DMS153 (cell line): ENCODE results near the gene SMIM21.
A peak's percentile ranks its signal among the peaks of the same experiment; 100 is the strongest.

ENCODE experiments used
- DNase-seq: peaks from one replicate; lab custom pipeline; 2025; lab: John Stamatoyannopoulos, UW

Gene SMIM21

GRCh38 chr18:75422341-75422910 is 5.1 kb downstream of the SMIM21 start:
- no peak for DNase-seq

- no peak for DNase-seq
Measured at GRCh38 chr18:75421656-75422055, 5.8 kb downstream of the SMIM21 start.

- DNase-seq = no peak
Measured at GRCh38 chr18:75418293-75419005, 9.1 kb downstream of the SMIM21 start.

GRCh38 chr18:75410611-75411010 is 16.9 kb downstream of the SMIM21 start:
- DNase-seq = no peak

- no peak for DNase-seq
Measured at GRCh38 chr18:75409806-75410205, 17.7 kb downstream of the SMIM21 start.

GRCh38 chr18:75408554-75409506 is 18.7 kb downstream of the SMIM21 start:
- DNase-seq = peak; percentile 61

GRCh38 chr18:75407468-75408437 is 19.8 kb downstream of the SMIM21 start:
- DNase-seq = no peak

- no peak for DNase-seq
Measured at GRCh38 chr18:75406491-75407445, 20.7 kb downstream of the SMIM21 start.

GRCh38 chr18:75405351-75405750 is 22.2 kb downstream of the SMIM21 start:
- DNase-seq = no peak

GRCh38 chr18:75400366-75400765 is 27.1 kb downstream of the SMIM21 start:
- no peak for DNase-seq

- no peak for DNase-seq
Measured at GRCh38 chr18:75395137-75395536, 32.4 kb downstream of the SMIM21 start.

GRCh38 chr18:75393721-75394120 is 33.8 kb downstream of the SMIM21 start:
- DNase-seq = no peak

- no peak for DNase-seq
Measured at GRCh38 chr18:75392226-75392578, 35.3 kb downstream of the SMIM21 start.

GRCh38 chr18:75391279-75392225 is 36.0 kb downstream of the SMIM21 start:
- peak; percentile 55 for DNase-seq

GRCh38 chr18:75390854-75391253 is 36.6 kb downstream of the SMIM21 start:
- no peak for DNase-seq

- no peak for DNase-seq
Measured at GRCh38 chr18:75384144-75384543, 43.4 kb downstream of the SMIM21 start.

- no peak for DNase-seq
Measured at GRCh38 chr18:75378376-75379315, 48.9 kb downstream of the SMIM21 start.

- DNase-seq = no peak
Measured at GRCh38 chr18:75377926-75378325, 49.6 kb downstream of the SMIM21 start.
